Activated CD8-positive, alpha-beta T cell treated with anti-CD3 and anti-CD28 coated beads for 36 hours (primary cell): ENCODE data around the gene TMEM63B. TPM values are rescaled to one million over a fixed set of nuclear protein-coding genes. Genes with fewer than 3 reads are reported as not detected.

ENCODE experiments used
- ATAC-seq: fragments of 200-7000 bp; cut with Tn5 transposase; one replicate; pipeline ENCODE4 v1.10.0; 2021; ENCODE audit warnings: mild to moderate bottlenecking, moderate library complexity
- CTCF ChIA-PET: fragments of 350-600 bp; sonication (Branson Sonifier 250); formaldehyde crosslinking; loops from one replicate; lab custom pipeline; 2021; ENCODE audit warnings: antibody characterized with exemption; lab: Charles Lee
- POLR2A ChIA-PET: fragments of 350-600 bp; sonication (Branson Sonifier 250); formaldehyde crosslinking; loops from one replicate; lab custom pipeline; 2021; ENCODE audit warnings: antibody characterized with exemption; lab: Charles Lee
- DNase-seq: peaks from one replicate; pipeline ENCODE4 v3.0.0-alpha.2; 2020
- H3K27ac Mint-ChIP-seq: one replicate; pipeline ENCODE4 v1.8.0; 2021; ENCODE audit warnings: mild to moderate bottlenecking, mixed read lengths
- H3K27me3 Mint-ChIP-seq: one replicate; pipeline ENCODE4 v1.8.0; 2021; ENCODE audit warnings: mixed read lengths
- H3K36me3 Mint-ChIP-seq: one replicate; pipeline ENCODE4 v1.8.0; 2021; ENCODE audit warnings: low read depth, mixed read lengths
- H3K4me1 Mint-ChIP-seq: one replicate; pipeline ENCODE4 v1.8.0; 2021; ENCODE audit warnings: low read depth, mixed read lengths
- H3K4me3 Mint-ChIP-seq: one replicate; pipeline ENCODE4 v1.8.0; 2021; ENCODE audit warnings: mild to moderate bottlenecking, moderate library complexity, mixed read lengths
- H3K9me3 Mint-ChIP-seq: one replicate; pipeline ENCODE4 v1.8.0; 2021; ENCODE audit warnings: mixed read lengths
- CTCF ChIP-seq: fragments of 200-600 bp; IDR thresholded peaks from one replicate; pipeline ENCODE4 v1.8.0; 2022; ENCODE audit warnings: antibody characterized with exemption, mild to moderate bottlenecking
- intact Hi-C: fragments of 100-400 bp; cut with micrococcal nuclease; formaldehyde crosslinking; loops from one replicate; pipeline ENCODE4 v1.10.0; 2022
- total RNA-seq, 2 experiments: library from RNA; stranded (reverse); gene quantifications; one replicate each; pipeline ENCODE4 v1.2.3, GENCODE V29; 2021

The TMEM63B gene
- total RNA-seq, 2 experiments from 2014 or later: 9.1 to 12.9 TPM

GRCh38 chr6:44150317-44150917 lies 23.1 kb downstream of the TMEM63B start:
- H3K27me3 Mint-ChIP-seq: no peaks in the 10 kb centered on the region
- intact Hi-C loops: loop anchor here (2.0 kb wide), 1 partner anchor 54 kb away; no protein-coding TSS in a partner anchor
- peaks cover 5% of the 10 kb centered on the region for H3K4me1 Mint-ChIP-seq
- H3K36me3 Mint-ChIP-seq: peaks cover 15% of the 10 kb centered on the region
- ATAC-seq (no peak), DNase-seq (no peak)
- H3K9me3 Mint-ChIP-seq: no peaks in the 10 kb centered on the region
- H3K27ac Mint-ChIP-seq: no peak overlapping the region
- H3K4me3 Mint-ChIP-seq: no peak overlapping the region
- no peak for TF ChIP-seq CTCF
- CTCF ChIA-PET: interaction anchor here (0.7 to 2.8 kb wide), 6 partner anchors 9 to 84 kb away, joined by 3 to 60 read pairs (median 4); no protein-coding TSS in a partner anchor
- POLR2A ChIA-PET: no interaction called here

GRCh38 chr6:44151348-44152108 lies 24.2 kb downstream of the TMEM63B start:
- intact Hi-C loops: loop anchor here (2.0 kb wide), 1 partner anchor 55 kb away; no protein-coding TSS in a partner anchor
- Mint-ChIP-seq H3K27ac (no peak overlapping the region), H3K4me3 (no peak overlapping the region), H3K36me3 (peaks cover 10% of the 10 kb centered on the region), H3K9me3 (no peaks in the 10 kb centered on the region), H3K4me1 (peaks cover 5% of the 10 kb centered on the region), H3K27me3 (no peaks in the 10 kb centered on the region)
- peak; percentile 86 for DNase-seq
- POLR2A ChIA-PET: interaction anchor here (0.8 kb wide), 1 partner anchor 54 kb away, joined by 3 read pairs; no protein-coding TSS in a partner anchor
- CTCF ChIA-PET: interaction anchor here (0.8 to 2.8 kb wide), 19 partner anchors 11 to 220 kb away, joined by 3 to 60 read pairs (median 3); no protein-coding TSS in a partner anchor
- TF ChIP-seq CTCF: peak; percentile 99
- peak; percentile 96 for ATAC-seq

- no peak for TF ChIP-seq CTCF
- ChIA-PET POLR2A (no interaction called here), CTCF (interaction anchor here (1.0 to 6.1 kb wide), 10 partner anchors 10 to 93 kb away, joined by 3 to 60 read pairs (median 6); no protein-coding TSS in a partner anchor)
- Mint-ChIP-seq H3K36me3 (peaks cover 10% of the 10 kb centered on the region), H3K27me3 (no peaks in the 10 kb centered on the region), H3K27ac (no peak overlapping the region), H3K9me3 (no peaks in the 10 kb centered on the region), H3K4me1 (peaks cover 5% of the 10 kb centered on the region), H3K4me3 (no peak overlapping the region)
- DNase-seq (no peak), ATAC-seq (no peak)
- intact Hi-C loops: no loop called here
These were observed 24.7 kb downstream of the TMEM63B start for GRCh38 chr6:44152109-44152461.

- POLR2A ChIA-PET: no interaction called here
- Mint-ChIP-seq H3K27ac (no peak overlapping the region), H3K27me3 (no peaks in the 10 kb centered on the region), H3K4me3 (no peak overlapping the region), H3K36me3 (peaks cover 10% of the 10 kb centered on the region), H3K9me3 (no peaks in the 10 kb centered on the region), H3K4me1 (peaks cover 5% of the 10 kb centered on the region)
- no peak for DNase-seq
- intact Hi-C loops: no loop called here
- CTCF ChIA-PET: interaction anchor here (0.8 to 6.1 kb wide), 5 partner anchors 20 to 74 kb away, joined by 3 to 33 read pairs (median 6); no protein-coding TSS in a partner anchor
- no peak for ATAC-seq
- no peak for TF ChIP-seq CTCF
These were observed 25.2 kb downstream of the TMEM63B start for GRCh38 chr6:44152533-44152932.
